Prostate gland (tissue), 2 donors: Measurements from ENCODE around the gene ANGPT4. TPM values are rescaled to one million over a fixed set of nuclear protein-coding genes. Genes with fewer than 3 reads are reported as not detected.

Source experiments
- DNase-seq: peaks from one replicate; pipeline ENCODE4 v3.0.0-alpha.2; 2019; ENCODE audit warnings: low spot score
- H3K27ac ChIP-seq, 2 donors: fragments of 200-600 bp; sonication (generic); 2 replicates each; pipeline ENCODE4 v1.5.1; 2017 to 2019
- H3K27me3 ChIP-seq: fragments of 200-600 bp; sonication (generic); replicated peaks from 2 replicates; pipeline ENCODE4 v1.5.1; 2019; ENCODE audit not compliant: insufficient read depth
- H3K36me3 ChIP-seq, 2 donors: fragments of 200-600 bp; sonication (generic); 1 replicate in 1 of 2; 2 replicates in 1 of 2; pipeline versions ENCODE4 v1.5.1 to v1.8.1; 2017 to 2019
- H3K4me1 ChIP-seq: fragments of 200-600 bp; sonication (generic); replicated peaks from 2 replicates; pipeline ENCODE4 v1.5.1; 2019
- H3K4me3 ChIP-seq, 2 donors: fragments of 200-600 bp; sonication (generic); 2 replicates each; pipeline ENCODE4 v1.5.1; 2017 to 2019
- H3K9me3 ChIP-seq: fragments of 200-600 bp; sonication (generic); 2 replicates; pipeline ENCODE4 v1.5.1; 2017
- POLR2A ChIP-seq: fragments of 450-650 bp; IDR thresholded peaks from one replicate; pipeline ENCODE4 v1.6.1; 2016; ENCODE audit warnings: antibody characterized with exemption, mild to moderate bottlenecking
- POLR2AphosphoS5 ChIP-seq: sonication (generic); formaldehyde crosslinking; IDR thresholded peaks from one replicate; pipeline ENCODE4 v1.6.1; 2017; ENCODE audit warnings: antibody characterized with exemption
- WGBS: methylation state at CpG from one replicate; pipeline ENCODE4 v1.1.5; 2018; 5-methylcytosine and 5-hydroxymethylcytosine counted together
- intact Hi-C: fragments of 100-400 bp; cut with DNase I; formaldehyde crosslinking; loops from one replicate; pipeline ENCODE4 v1.14.2; 2022
- total RNA-seq, 2 donors: library from RNA; depleted of rRNA; stranded (reverse); fragments of >200 nt; gene quantifications; one replicate each; pipeline ENCODE4 v1.1.0, GENCODE V29; 2016
- TF ChIP-seq, protein P1 (sequence below), 4 experiments: fragments of 200-600 bp in 2 of 4; fragments of 450-650 bp in 2 of 4; sonication (generic) in 2 of 4; IDR thresholded peaks; 1 replicate in 3 of 4; 2 replicates in 1 of 4; pipeline ENCODE4 v1.5.1; 2016 to 2019; ENCODE audit warnings: antibody characterized with exemption in 4 of 4, mild to moderate bottlenecking in 2 of 4, moderate library complexity in 2 of 4

The ANGPT4 gene
- total RNA-seq, 2 donors from 2014 or later: 0.27 to 1.2 TPM

DNA sequence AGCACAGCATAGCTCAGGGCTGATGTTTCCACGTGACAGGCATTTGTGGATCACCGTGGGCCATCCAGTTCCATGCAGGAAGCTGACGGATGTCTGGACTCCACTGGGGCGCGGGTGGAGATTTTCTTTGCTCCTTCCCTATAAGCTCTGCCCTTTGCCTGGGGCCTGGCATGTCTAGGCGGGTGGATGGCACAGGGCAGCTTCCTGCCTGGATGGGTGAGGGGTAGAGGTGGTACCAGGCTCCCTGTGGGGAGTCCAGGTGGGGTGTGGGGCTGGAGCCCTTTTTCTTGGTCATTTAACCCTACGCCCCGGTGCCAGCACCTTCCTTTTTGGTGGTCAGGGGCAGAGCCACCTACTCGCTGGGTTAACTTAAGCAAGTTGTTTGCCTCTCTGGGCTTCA lies 72.2 kb downstream of the ANGPT4 start:
- DNase-seq: peak; percentile 21
- H3K4me1 ChIP-seq: peaks cover 17% of the 10 kb centered on the region
- peak overlapping the region; percentile 87 to 92 for H3K27ac ChIP-seq
- intact Hi-C loops: loop anchor here (10.0 kb wide), 1 partner anchor 189 kb away; the partner anchor contains the start of gene SRXN1
- H3K9me3 ChIP-seq: no peaks in the 10 kb centered on the region
- no peak for TF ChIP-seq POLR2A
- no peak for TF ChIP-seq POLR2AphosphoS5
- TF ChIP-seq, protein P1, sequence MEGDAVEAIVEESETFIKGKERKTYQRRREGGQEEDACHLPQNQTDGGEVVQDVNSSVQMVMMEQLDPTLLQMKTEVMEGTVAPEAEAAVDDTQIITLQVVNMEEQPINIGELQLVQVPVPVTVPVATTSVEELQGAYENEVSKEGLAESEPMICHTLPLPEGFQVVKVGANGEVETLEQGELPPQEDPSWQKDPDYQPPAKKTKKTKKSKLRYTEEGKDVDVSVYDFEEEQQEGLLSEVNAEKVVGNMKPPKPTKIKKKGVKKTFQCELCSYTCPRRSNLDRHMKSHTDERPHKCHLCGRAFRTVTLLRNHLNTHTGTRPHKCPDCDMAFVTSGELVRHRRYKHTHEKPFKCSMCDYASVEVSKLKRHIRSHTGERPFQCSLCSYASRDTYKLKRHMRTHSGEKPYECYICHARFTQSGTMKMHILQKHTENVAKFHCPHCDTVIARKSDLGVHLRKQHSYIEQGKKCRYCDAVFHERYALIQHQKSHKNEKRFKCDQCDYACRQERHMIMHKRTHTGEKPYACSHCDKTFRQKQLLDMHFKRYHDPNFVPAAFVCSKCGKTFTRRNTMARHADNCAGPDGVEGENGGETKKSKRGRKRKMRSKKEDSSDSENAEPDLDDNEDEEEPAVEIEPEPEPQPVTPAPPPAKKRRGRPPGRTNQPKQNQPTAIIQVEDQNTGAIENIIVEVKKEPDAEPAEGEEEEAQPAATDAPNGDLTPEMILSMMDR (IDR thresholded peaks at IDR 0.05): no peak
- H3K36me3 ChIP-seq: no peaks in the 10 kb centered on the region
- WGBS: 49% methylated on average over 9 of the region's 9 CpGs
- no peak overlapping the region for H3K4me3 ChIP-seq
- H3K27me3 ChIP-seq: no peaks in the 10 kb centered on the region

DNA sequence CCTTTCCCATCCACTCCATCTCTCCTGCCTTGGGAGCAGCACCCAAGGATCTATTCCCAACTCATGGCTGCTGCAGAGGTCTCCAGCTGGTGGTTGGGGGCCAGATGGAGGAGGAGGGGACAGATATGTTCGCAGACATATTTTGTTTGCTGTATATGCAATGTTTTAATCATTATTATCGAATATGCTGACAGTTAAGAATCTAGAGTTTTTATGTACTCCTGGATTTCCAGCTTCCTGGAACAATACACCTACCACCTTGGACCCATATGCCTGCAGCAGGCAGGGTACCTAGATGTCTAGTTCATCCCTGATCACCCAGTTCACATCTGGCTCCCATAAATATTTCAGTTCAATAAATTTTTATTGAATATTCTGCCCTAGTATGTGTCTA lies 73.6 kb downstream of the ANGPT4 start:
- H3K27ac ChIP-seq: peak overlapping the region; percentile 87 to 92
- no peaks in the 10 kb centered on the region for H3K27me3 ChIP-seq
- WGBS: 41% methylated on average over 2 of the region's 2 CpGs
- no peaks in the 10 kb centered on the region for H3K9me3 ChIP-seq
- H3K4me1 ChIP-seq: peaks cover 17% of the 10 kb centered on the region
- TF ChIP-seq POLR2AphosphoS5 (no peak), POLR2A (no peak)
- TF ChIP-seq, protein P1 (IDR thresholded peaks at IDR 0.05): no peak
- H3K4me3 ChIP-seq: peak overlapping the region; percentile 49 to 63
- intact Hi-C loops: loop anchor here (10.0 kb wide), 1 partner anchor 188 kb away; the partner anchor contains the start of gene SRXN1
- no peak for DNase-seq
- no peaks in the 10 kb centered on the region for H3K36me3 ChIP-seq

DNA sequence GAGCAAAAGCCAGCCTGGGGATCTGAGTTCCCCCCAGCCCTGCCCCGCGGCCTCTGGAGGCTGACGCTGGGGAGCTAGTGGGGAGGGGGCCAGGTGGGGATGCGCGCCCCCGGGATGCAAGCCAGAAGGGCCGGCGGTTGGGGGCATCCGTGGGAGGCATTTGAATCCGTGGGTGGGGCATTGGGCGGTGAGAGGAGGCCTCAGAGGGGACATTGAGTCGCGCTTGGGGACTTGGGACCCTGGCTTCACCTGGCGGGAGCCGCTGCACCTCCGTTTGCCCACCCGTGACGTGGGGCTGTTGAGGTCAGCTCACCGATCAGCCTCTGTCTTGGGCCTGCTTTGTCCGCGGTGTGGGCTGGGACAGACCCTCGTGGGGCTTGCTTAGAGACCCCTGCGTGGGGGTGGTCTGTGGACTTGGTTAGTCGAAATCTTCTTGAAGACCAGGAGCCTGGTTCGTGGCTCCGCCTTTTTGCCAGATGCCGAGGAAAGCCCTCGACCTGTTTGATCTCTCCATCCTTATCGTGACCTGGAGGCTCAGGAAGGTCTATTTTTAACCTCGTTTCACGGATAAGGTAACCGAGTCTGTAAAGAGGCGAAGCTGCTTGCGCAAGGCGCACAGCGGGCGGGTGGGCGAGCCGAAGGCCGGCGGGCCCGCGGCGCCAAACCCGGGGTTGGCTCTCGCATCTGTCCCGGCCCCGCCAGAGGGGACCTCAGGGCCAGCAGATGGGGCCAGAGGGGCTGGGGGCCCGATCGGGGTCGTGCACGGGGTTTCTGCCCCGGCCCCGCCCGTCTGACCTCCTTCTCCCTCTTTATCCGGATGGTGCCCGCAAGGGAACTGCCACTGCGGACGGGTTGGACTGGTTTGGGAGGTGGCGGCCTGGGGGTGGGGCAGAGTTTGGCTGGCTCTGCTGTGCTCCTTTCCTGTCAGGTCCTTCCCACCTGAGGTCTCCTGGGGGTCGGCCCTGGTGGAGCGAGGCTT lies 74.3 kb downstream of the ANGPT4 start:
- Histone ChIP-seq H3K27ac (peak overlapping the region; percentile 87 to 92), H3K27me3 (no peaks in the 10 kb centered on the region), H3K4me3 (peak overlapping the region; percentile 49 to 63), H3K9me3 (no peaks in the 10 kb centered on the region), H3K4me1 (peaks cover 17% of the 10 kb centered on the region), H3K36me3 (no peaks in the 10 kb centered on the region)
- TF ChIP-seq, protein P1 (IDR thresholded peaks at IDR 0.05): no peak
- peak; percentile 63 for TF ChIP-seq POLR2A
- TF ChIP-seq POLR2AphosphoS5: peak; percentile 84
- 24% methylated on average over 62 of the region's 62 CpGs for WGBS
- intact Hi-C loops: loop anchor here (10.0 kb wide), 1 partner anchor 187 kb away; the partner anchor contains the start of gene SRXN1
- DNase-seq: peak; percentile 90

DNA sequence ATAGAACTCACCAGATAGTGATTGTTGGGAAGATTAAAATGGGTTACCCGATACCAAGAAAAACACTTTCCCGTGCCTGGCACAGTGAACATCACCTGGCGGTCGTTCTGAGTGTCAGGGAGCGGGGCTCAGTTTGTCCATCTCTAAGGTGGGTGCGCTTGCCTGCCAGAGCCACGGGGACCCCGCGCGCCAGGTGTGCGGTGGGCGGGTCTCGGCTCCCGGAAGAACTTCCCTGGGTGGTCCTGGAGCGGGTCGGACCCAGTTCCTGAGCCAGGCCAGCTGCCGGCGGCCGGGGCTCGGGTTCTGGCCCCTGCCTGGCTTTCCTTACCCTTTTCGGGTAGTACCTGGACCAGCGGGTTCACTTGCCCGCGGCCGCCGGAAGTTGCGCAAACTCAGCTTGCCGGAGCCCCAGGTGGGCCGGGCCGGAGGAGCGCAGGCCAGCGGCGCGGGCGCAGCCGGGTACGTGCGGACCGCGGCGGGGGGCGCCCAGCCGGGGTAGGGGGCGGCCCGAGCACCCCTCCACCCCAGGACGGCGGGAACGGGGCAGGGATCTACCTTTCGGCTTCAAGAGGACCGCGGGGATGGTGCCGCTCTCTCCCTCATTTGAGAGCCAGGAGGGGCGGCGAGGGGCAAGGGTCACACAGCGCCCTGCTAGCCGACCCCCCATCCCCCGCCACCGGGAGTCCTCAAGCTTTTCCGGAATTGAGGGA lies 75.1 kb downstream of the ANGPT4 start:
- Histone ChIP-seq H3K27ac (peak overlapping the region; percentile 87 to 92), H3K4me3 (peak overlapping the region; percentile 49 to 63), H3K4me1 (peaks cover 14% of the 10 kb centered on the region), H3K27me3 (no peaks in the 10 kb centered on the region), H3K9me3 (no peaks in the 10 kb centered on the region), H3K36me3 (no peaks in the 10 kb centered on the region)
- peak; percentile 79 for TF ChIP-seq POLR2A
- TF ChIP-seq, protein P1 (IDR thresholded peaks at IDR 0.05): no peak
- TF ChIP-seq POLR2AphosphoS5: peak; percentile 55
- DNase-seq: peak; percentile 79
- intact Hi-C loops: loop anchor here (10.0 kb wide), 1 partner anchor 186 kb away; the partner anchor contains the start of gene SRXN1
- WGBS: 14% methylated on average over 33 of the region's 59 CpGs
